ENCODE measurements around the gene SIX1. TPM values are rescaled to one million over a fixed set of nuclear protein-coding genes. Genes with fewer than 3 reads are reported as not detected.

The SIX1 gene
- total RNA-seq, 4 donors from 2014 or later: 8.8 to 27.5 (median 16.0) TPM

- no peak for TF ChIP-seq CTCF (IDR thresholded peaks at IDR 0.05; ENCODE audit: low read depth)
Measured at GRCh38 chr14:60679566-60680258, 30.4 kb upstream of the SIX1 start.

- TF ChIP-seq CTCF (IDR thresholded peaks at IDR 0.05; ENCODE audit: low read depth): no peak
Measured at GRCh38 chr14:60677701-60678100, 28.4 kb upstream of the SIX1 start.

- no peak for TF ChIP-seq CTCF (IDR thresholded peaks at IDR 0.05; ENCODE audit: low read depth)
Measured at GRCh38 chr14:60670989-60671388, 21.7 kb upstream of the SIX1 start.

- TF ChIP-seq CTCF (IDR thresholded peaks at IDR 0.05; ENCODE audit: low read depth): no peak
Measured at GRCh38 chr14:60668431-60669112, 19.3 kb upstream of the SIX1 start.

- TF ChIP-seq CTCF (IDR thresholded peaks at IDR 0.05; ENCODE audit: low read depth): no peak
Measured at GRCh38 chr14:60665177-60665550, 15.9 kb upstream of the SIX1 start.

GRCh38 chr14:60662982-60663381 lies 13.7 kb upstream of the SIX1 start:
- no peak for TF ChIP-seq CTCF (IDR thresholded peaks at IDR 0.05; ENCODE audit: low read depth)

GRCh38 chr14:60661721-60662120 lies 12.4 kb upstream of the SIX1 start:
- no peak for TF ChIP-seq CTCF (IDR thresholded peaks at IDR 0.05; ENCODE audit: low read depth)
